Retinal pigment epithelial cell (primary cell): Measurements from ENCODE around the gene TSPEAR.

Experiments
- DNase-seq: peaks from one replicate; pipeline ENCODE4 v3.0.0-alpha.2; 2010; ENCODE audit warnings: low read depth
- H3K4me3 ChIP-seq: 2 replicates; pipeline ENCODE4 v1.5.1; 2011; ENCODE audit warnings: mild to moderate bottlenecking, low read length, control low read depth, moderate library complexity
- CTCF ChIP-seq: conservative IDR thresholded peaks from 2 replicates; pipeline ENCODE4 v1.5.1; 2011; ENCODE audit warnings: low read depth, low read length, control low read depth, inconsistent platforms

TSPEAR gene

DNA sequence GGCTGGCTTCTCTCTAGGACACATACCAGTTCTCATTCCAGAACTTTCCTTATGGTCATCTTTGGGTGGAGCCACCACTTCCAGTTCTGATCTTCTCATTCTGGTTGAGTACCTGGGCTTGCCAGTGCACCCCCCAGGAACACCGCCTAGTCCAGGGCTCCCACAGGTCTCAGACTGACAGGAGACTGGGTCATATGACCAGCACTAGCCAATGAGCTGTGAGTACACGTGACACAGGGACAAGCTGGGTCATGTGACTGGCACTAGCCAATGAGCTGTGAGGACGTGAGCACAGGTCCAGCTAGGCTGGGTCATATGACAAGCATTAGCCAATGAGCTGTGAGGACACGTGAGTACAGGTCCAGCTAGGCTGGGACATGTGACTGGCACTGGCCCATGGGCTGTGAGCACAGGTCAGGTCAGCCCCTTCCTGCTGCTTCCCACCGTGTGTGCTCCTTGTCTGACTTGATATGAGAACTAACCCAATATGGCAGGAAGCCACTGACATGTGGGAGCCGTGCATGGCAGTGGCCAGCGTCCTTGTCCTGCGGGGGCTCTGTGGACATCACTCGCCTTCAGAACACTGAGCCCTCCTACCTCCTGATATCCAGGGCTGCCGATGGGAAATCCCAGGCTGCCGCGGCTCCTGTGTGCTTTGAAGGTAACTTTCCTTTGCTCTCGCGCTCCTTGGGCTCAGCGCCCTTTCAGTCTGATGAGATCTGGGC lies 194.0 kb downstream of the TSPEAR start:
- no peak overlapping the region for H3K4me3 ChIP-seq
- DNase-seq = no peak
- no peak for TF ChIP-seq CTCF

DNA sequence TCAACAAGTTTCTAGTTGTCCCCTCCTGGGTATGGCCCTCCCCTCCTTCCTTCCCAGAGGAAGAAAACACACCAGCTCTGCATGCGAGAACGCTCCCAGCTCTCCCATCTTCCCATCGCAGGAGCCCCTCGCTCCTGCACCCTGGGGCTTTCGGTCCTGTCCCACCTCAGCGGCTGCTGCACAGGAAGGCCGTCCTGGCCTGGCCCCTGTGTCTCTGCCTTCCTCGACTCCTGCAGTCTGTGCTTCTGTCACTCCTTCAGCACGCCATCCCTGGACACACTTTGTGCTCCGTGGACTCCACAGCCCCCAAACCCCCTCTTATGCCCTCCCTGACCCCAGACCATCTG lies 194.6 kb downstream of the TSPEAR start:
- no peak for DNase-seq
- TF ChIP-seq CTCF = no peak
- H3K4me3 ChIP-seq = no peak overlapping the region

DNA sequence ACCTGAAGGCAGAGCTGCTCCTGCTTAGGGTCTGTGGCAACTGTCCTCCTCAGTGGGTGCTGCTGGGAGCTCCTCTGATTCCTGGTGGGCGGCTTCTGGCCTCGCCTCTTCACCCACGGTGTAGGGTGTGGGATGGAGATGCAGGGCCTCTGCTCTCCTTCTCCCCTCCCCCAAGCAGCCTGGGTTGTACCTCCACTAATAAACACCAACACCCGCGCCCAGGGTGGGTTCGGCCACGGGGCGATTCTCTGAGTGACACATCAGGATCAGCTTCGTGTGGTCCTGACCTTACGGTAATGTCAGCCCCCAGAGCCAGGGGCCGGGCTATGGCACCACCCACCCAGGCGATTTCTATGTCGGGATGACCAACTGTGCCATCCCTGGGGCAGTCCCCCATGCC lies 195.0 kb downstream of the TSPEAR start:
- no peak for DNase-seq
- no peak overlapping the region for H3K4me3 ChIP-seq
- TF ChIP-seq CTCF = no peak

- no peak for DNase-seq
- no peak for TF ChIP-seq CTCF
- H3K4me3 ChIP-seq = no peak overlapping the region
Measured at GRCh38 chr21:44515359-44516165, 195.8 kb downstream of the TSPEAR start.

- no peak for DNase-seq
- H3K4me3 ChIP-seq = no peak overlapping the region
- TF ChIP-seq CTCF = no peak
Measured at GRCh38 chr21:44514746-44515358, 196.5 kb downstream of the TSPEAR start.

GRCh38 chr21:44514218-44514520 lies 197.2 kb downstream of the TSPEAR start:
- no peak for TF ChIP-seq CTCF
- no peak for DNase-seq
- no peak overlapping the region for H3K4me3 ChIP-seq
